Measurements from ENCODE around the gene RSPH1.

DNA sequence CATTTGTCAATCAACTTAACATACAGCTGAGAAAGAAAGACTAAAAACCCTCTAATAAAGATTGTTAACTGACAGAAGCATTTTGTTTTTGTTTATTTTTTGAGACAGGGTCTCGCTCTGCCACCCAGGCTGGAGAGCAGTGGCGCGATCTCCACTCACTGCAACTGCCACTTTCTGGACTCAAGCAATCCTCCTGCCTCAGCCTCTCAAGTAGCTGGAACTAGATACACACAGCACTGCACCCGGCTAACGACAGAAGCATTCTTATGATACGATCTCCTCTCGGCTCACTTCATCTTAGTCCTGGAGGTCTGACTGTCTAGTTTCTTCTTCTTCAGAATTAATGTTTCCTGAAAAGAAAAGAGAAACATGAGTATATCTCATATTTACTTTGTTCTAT is 23.5 kb downstream of the RSPH1 start:
- TF ChIP-seq POLR2A (IDR thresholded peaks at IDR 0.05; ENCODE audit: low read length) (no peak), GATA1 (IDR thresholded peaks at IDR 0.05; ENCODE audit: low read depth, low read length) (no peak)

Measured in erythroblast (primary cell).